ENCODE data around the gene ZNF554. TPM values are rescaled to one million over a fixed set of nuclear protein-coding genes. Genes with fewer than 3 reads are reported as not detected.

ZNF554 gene
- total RNA-seq, 1 donor from 2014 or later = 8.6 TPM

GRCh38 chr19:2798158-2798685 lies 21.4 kb upstream of the ZNF554 start:
- DNase-seq (ENCODE audit: low read depth, low spot score) = no peak
- H3K9me3 Mint-ChIP-seq = no peaks in the 10 kb centered on the region
- peaks cover 10% of the 10 kb centered on the region for H3K36me3 Mint-ChIP-seq (ENCODE audit: low read depth)
- no peaks in the 10 kb centered on the region for H3K4me1 Mint-ChIP-seq
- no peak for TF ChIP-seq CTCF (conservative IDR thresholded peaks at IDR 0.05)
- no peak overlapping the region for H3K27ac Mint-ChIP-seq (ENCODE audit: unreplicated experiment)
- H3K27me3 Mint-ChIP-seq (ENCODE audit: low read depth) = no peaks in the 10 kb centered on the region
- no peak overlapping the region for H3K4me3 Mint-ChIP-seq

- Mint-ChIP-seq H3K27ac (ENCODE audit: unreplicated experiment) (no peak overlapping the region), H3K36me3 (ENCODE audit: low read depth) (peaks cover 10% of the 10 kb centered on the region), H3K27me3 (ENCODE audit: low read depth) (no peaks in the 10 kb centered on the region), H3K9me3 (no peaks in the 10 kb centered on the region), H3K4me3 (no peak overlapping the region), H3K4me1 (no peaks in the 10 kb centered on the region)
- DNase-seq (ENCODE audit: low read depth, low spot score) = no peak
- TF ChIP-seq CTCF (conservative IDR thresholded peaks at IDR 0.05) = no peak
Observed at GRCh38 chr19:2798733-2799132, 20.9 kb upstream of the ZNF554 start.

- no peaks in the 10 kb centered on the region for H3K27me3 Mint-ChIP-seq (ENCODE audit: low read depth)
- no peak for DNase-seq (ENCODE audit: low read depth, low spot score)
- H3K36me3 Mint-ChIP-seq (ENCODE audit: low read depth) = peaks cover 10% of the 10 kb centered on the region
- no peak overlapping the region for H3K4me3 Mint-ChIP-seq
- no peaks in the 10 kb centered on the region for H3K9me3 Mint-ChIP-seq
- TF ChIP-seq CTCF (conservative IDR thresholded peaks at IDR 0.05) = no peak
- no peak overlapping the region for H3K27ac Mint-ChIP-seq (ENCODE audit: unreplicated experiment)
- H3K4me1 Mint-ChIP-seq = no peaks in the 10 kb centered on the region
Observed at GRCh38 chr19:2799273-2800020, 20.2 kb upstream of the ZNF554 start.

GRCh38 chr19:2800506-2800905 lies 19.2 kb upstream of the ZNF554 start:
- Mint-ChIP-seq H3K36me3 (ENCODE audit: low read depth) (peaks cover 12% of the 10 kb centered on the region), H3K4me3 (no peak overlapping the region), H3K4me1 (no peaks in the 10 kb centered on the region), H3K27me3 (ENCODE audit: low read depth) (no peaks in the 10 kb centered on the region), H3K9me3 (no peaks in the 10 kb centered on the region), H3K27ac (ENCODE audit: unreplicated experiment) (no peak overlapping the region)
- TF ChIP-seq CTCF (conservative IDR thresholded peaks at IDR 0.05) = no peak
- no peak for DNase-seq (ENCODE audit: low read depth, low spot score)

- Mint-ChIP-seq H3K36me3 (ENCODE audit: low read depth) (peaks cover 13% of the 10 kb centered on the region), H3K27me3 (ENCODE audit: low read depth) (no peaks in the 10 kb centered on the region), H3K4me3 (no peak overlapping the region), H3K9me3 (no peaks in the 10 kb centered on the region), H3K27ac (ENCODE audit: unreplicated experiment) (no peak overlapping the region), H3K4me1 (no peaks in the 10 kb centered on the region)
- no peak for DNase-seq (ENCODE audit: low read depth, low spot score)
- TF ChIP-seq CTCF (conservative IDR thresholded peaks at IDR 0.05) = no peak
Observed at GRCh38 chr19:2802826-2803225, 16.8 kb upstream of the ZNF554 start.
